GM12873 (cell line): Measurements from ENCODE around the gene SHISA5.

ENCODE experiments used
- CTCF ChIP-seq: IDR thresholded peaks from 2 replicates; pipeline ENCODE4 v1.5.1; 2012; ENCODE audit warnings: low read depth, mild to moderate bottlenecking, moderate library complexity, low read length, control low read depth; ENCODE audit not compliant: insufficient read depth; ENCODE audit errors: missing control alignments

The SHISA5 gene

GRCh38 chr3:48418651-48419050, 85.3 kb downstream of the SHISA5 start:
- TF ChIP-seq CTCF, result no peak

- no peak for TF ChIP-seq CTCF
These were observed 85.8 kb downstream of the SHISA5 start for GRCh38 chr3:48418140-48418539.
